A673 (cell line): ENCODE measurements around the gene ADNP. TPM values are rescaled to one million over a fixed set of nuclear protein-coding genes. Genes with fewer than 3 reads are reported as not detected.

ENCODE experiments used
- BruUV-seq: library from RNA; stranded (reverse); fragments of 400-500 nt; replicated peaks from 2 replicates; lab custom pipeline; 2021; lab: Mats Ljungman, UMichigan
- CTCF ChIA-PET: fragments of 300-600 bp; sonication (Branson Sonifier 250); formaldehyde crosslinking; loops from one replicate; lab custom pipeline; 2022; ENCODE audit warnings: antibody characterized with exemption; lab: Charles Lee
- POLR2A ChIA-PET: fragments of 300-600 bp; sonication (Branson Sonifier 250); formaldehyde crosslinking; loops from one replicate; lab custom pipeline; 2022; ENCODE audit warnings: antibody characterized with exemption; ENCODE audit not compliant: low non-redundant PET; lab: Charles Lee
- DNase-seq: peaks from one replicate; pipeline ENCODE4 v3.0.0-alpha.2; 2015; ENCODE audit warnings: low spot score
- H3K27ac ChIP-seq: fragments of 200-600 bp; sonication (generic); 2 replicates; pipeline ENCODE4 v1.5.1; 2016; ENCODE audit warnings: mixed run types, low read depth, mild to moderate bottlenecking, mixed read lengths, antibody characterized with exemption, low read length; ENCODE audit not compliant: poor library complexity, severe bottlenecking
- H3K27me3 ChIP-seq: fragments of 200-600 bp; sonication (generic); replicated peaks from 2 replicates; pipeline ENCODE4 v1.6.1; 2017; ENCODE audit warnings: mixed run types, low read depth, mild to moderate bottlenecking, mixed read lengths, antibody characterized with exemption, low read length; ENCODE audit not compliant: insufficient read depth, poor library complexity
- H3K36me3 ChIP-seq: fragments of 200-600 bp; sonication (generic); 2 replicates; pipeline ENCODE4 v1.6.1; 2016; ENCODE audit warnings: mixed run types, mild to moderate bottlenecking, mixed read lengths, antibody characterized with exemption, low read length; ENCODE audit not compliant: insufficient read depth, poor library complexity, severe bottlenecking
- H3K4me1 ChIP-seq: fragments of 200-600 bp; sonication (generic); 2 replicates; pipeline ENCODE4 v1.6.1; 2017; ENCODE audit warnings: mixed run types, mild to moderate bottlenecking, mixed read lengths, antibody characterized with exemption, low read length; ENCODE audit not compliant: insufficient read depth, poor library complexity, severe bottlenecking
- H3K4me3 ChIP-seq: fragments of 200-600 bp; sonication (generic); 2 replicates; pipeline ENCODE4 v1.5.1; 2016; ENCODE audit warnings: low read depth, mixed run types, mild to moderate bottlenecking, mixed read lengths, low read length; ENCODE audit not compliant: poor library complexity, severe bottlenecking
- H3K9me3 ChIP-seq: fragments of 200-600 bp; sonication (generic); 2 replicates; pipeline ENCODE4 v1.6.1; 2016; ENCODE audit warnings: mixed run types, low read depth, mild to moderate bottlenecking, mixed read lengths, antibody characterized with exemption, low read length; ENCODE audit not compliant: poor library complexity, severe bottlenecking
- CTCF ChIP-seq: fragments of 300-800, 200-600 bp; sonication (generic); conservative IDR thresholded peaks from 2 replicates; pipeline ENCODE4 v1.5.1; 2017; ENCODE audit warnings: low read depth, mild to moderate bottlenecking, antibody characterized with exemption, low read length, moderate library complexity, mixed read lengths
- EZH2 ChIP-seq: fragments of 200-600 bp; sonication (generic); IDR thresholded peaks from 2 replicates; pipeline ENCODE4 v1.6.1; 2017; ENCODE audit warnings: borderline replicate concordance, low read depth, mild to moderate bottlenecking, mixed read lengths, antibody characterized with exemption, low read length; ENCODE audit not compliant: poor library complexity, severe bottlenecking
- intact Hi-C: fragments of 100-400 bp; cut with micrococcal nuclease; formaldehyde crosslinking; loops from one replicate; pipeline ENCODE4 v1.10.0; 2022; ENCODE audit not compliant: unreplicated experiment
- total RNA-seq: library from RNA; stranded (reverse); gene quantifications from 2 replicates; pipeline ENCODE4 v1.2.3, GENCODE V29; 2021

Gene ADNP
- total RNA-seq, 1 experiment from 2014 or later, result 108 TPM

- Histone ChIP-seq H3K27me3 (no peaks in the 10 kb centered on the region), H3K36me3 (no peaks in the 10 kb centered on the region), H3K4me3 (no peak overlapping the region), H3K27ac (no peak overlapping the region), H3K4me1 (no peaks in the 10 kb centered on the region), H3K9me3 (no peaks in the 10 kb centered on the region)
- TF ChIP-seq CTCF (no peak), EZH2 (no peak)
- ChIA-PET POLR2A (no interaction called here), CTCF (no interaction called here)
- no peak for DNase-seq
- intact Hi-C loops, result no loop called here
- no TSS peak for BruUV-seq
These were observed 68.7 kb downstream of the ADNP start for GRCh38 chr20:50862546-50862945.

- POLR2A ChIA-PET, result interaction anchor here (0.6 kb wide), 1 partner anchor 70 kb away, joined by 4 read pairs; no protein-coding TSS in a partner anchor
- no peak overlapping the region for H3K4me3 ChIP-seq
- CTCF ChIA-PET, result no interaction called here
These were observed 70.2 kb downstream of the ADNP start for GRCh38 chr20:50861012-50861411.

GRCh38 chr20:50859161-50859560, 72.1 kb downstream of the ADNP start:
- H3K27me3 ChIP-seq, result no peaks in the 10 kb centered on the region
- no peak overlapping the region for H3K27ac ChIP-seq
- H3K4me1 ChIP-seq, result no peaks in the 10 kb centered on the region
- no peak for TF ChIP-seq EZH2
- TF ChIP-seq CTCF, result no peak
- BruUV-seq, result no TSS peak
- no peaks in the 10 kb centered on the region for H3K9me3 ChIP-seq
- no peak for DNase-seq
- no peak overlapping the region for H3K4me3 ChIP-seq
- no peaks in the 10 kb centered on the region for H3K36me3 ChIP-seq
- ChIA-PET POLR2A (no interaction called here), CTCF (interaction anchor here (0.6 kb wide), 1 partner anchor 57 kb away, joined by 5 read pairs; no protein-coding TSS in a partner anchor)
- intact Hi-C loops, result no loop called here

More at GRCh38 chr20:50861012-50861411, 70.2 kb downstream of the ADNP start:
- Histone ChIP-seq H3K27ac (no peak overlapping the region), H3K9me3 (no peaks in the 10 kb centered on the region), H3K36me3 (no peaks in the 10 kb centered on the region), H3K4me1 (no peaks in the 10 kb centered on the region), H3K27me3 (no peaks in the 10 kb centered on the region)
- no TSS peak for BruUV-seq
- intact Hi-C loops, result no loop called here
- TF ChIP-seq CTCF (no peak), EZH2 (no peak)
- DNase-seq, result no peak
